ENCODE results near the gene FHOD3. TPM values are rescaled to one million over a fixed set of nuclear protein-coding genes. Genes with fewer than 3 reads are reported as not detected.

Gene FHOD3
- total and polyA plus RNA-seq, 2 donors, result 0.90 to 4.1 TPM

- Histone ChIP-seq H3K4me1 (ENCODE audit: control insufficient read depth in 2 of 2, insufficient read depth in 2 of 2, low read length in 2 of 2) (no peaks in the 10 kb centered on the region), H3K27ac (ENCODE audit: low read depth in 1 of 2, low read length in 1 of 2) (no peak overlapping the region), H3K9me3 (ENCODE audit: control insufficient read depth in 2 of 2, insufficient read depth in 1 of 2, low read length in 1 of 2) (no peaks in the 10 kb centered on the region), H3K36me3 (ENCODE audit: control insufficient read depth in 2 of 2, insufficient read depth in 2 of 2, low read length in 1 of 2) (no peaks in the 10 kb centered on the region), H3K27me3 (ENCODE audit: control insufficient read depth in 2 of 2, insufficient read depth in 1 of 2, low read length in 1 of 2) (no peaks in the 10 kb centered on the region), H3K4me3 (ENCODE audit: low read length in 2 of 2) (no peak overlapping the region)
- DNase-seq (ENCODE audit: low read depth in 6 of 9, low spot score in 9 of 9), result no peak
- 89% methylated on average over 2 of the region's 2 CpGs for WGBS
Observed at GRCh38 chr18:36427831-36428230, 130.3 kb downstream of the FHOD3 start.

GRCh38 chr18:36428431-36429029, 131.0 kb downstream of the FHOD3 start:
- H3K27ac ChIP-seq (ENCODE audit: low read depth in 1 of 2, low read length in 1 of 2), result no peak overlapping the region
- WGBS, result 87% methylated on average over 8 of the region's 8 CpGs

DNA sequence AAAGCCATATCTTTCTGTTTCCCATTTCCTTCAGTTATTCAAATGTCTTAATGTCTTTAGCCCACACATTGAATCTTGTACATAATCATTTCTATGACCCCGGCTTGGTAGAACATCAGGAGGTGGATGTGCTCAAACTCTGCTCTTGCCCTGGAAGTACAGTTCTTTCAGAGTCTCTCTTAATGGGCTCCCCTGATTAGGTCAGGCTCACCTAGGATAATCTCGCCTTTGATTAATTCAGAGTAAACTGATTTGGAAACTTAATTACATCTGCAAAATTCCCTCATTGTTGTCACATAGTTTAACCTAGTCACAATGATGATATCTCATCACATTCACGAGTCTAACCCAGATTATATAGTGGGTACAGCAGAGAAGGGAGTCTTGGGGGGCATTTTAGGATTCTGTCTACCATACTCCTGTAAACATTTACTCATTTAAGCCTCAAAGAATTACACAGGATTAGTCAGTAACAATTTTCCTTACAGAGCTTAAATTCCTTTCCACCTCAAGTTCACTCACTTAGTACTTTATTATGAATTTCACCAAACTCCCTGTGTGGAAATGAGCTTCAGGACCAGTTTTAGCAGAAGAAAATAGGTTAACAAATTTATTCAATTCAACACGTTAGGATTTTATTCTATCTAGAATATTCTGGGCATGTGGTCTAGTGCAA, 135.5 kb downstream of the FHOD3 start:
- Histone ChIP-seq H3K9me3 (ENCODE audit: control insufficient read depth in 2 of 2, insufficient read depth in 1 of 2, low read length in 1 of 2) (no peaks in the 10 kb centered on the region), H3K4me3 (ENCODE audit: low read length in 2 of 2) (no peak overlapping the region), H3K27me3 (ENCODE audit: control insufficient read depth in 2 of 2, insufficient read depth in 1 of 2, low read length in 1 of 2) (no peaks in the 10 kb centered on the region), H3K27ac (ENCODE audit: low read depth in 1 of 2, low read length in 1 of 2) (no peak overlapping the region), H3K4me1 (ENCODE audit: control insufficient read depth in 2 of 2, insufficient read depth in 2 of 2, low read length in 2 of 2) (no peaks in the 10 kb centered on the region), H3K36me3 (ENCODE audit: control insufficient read depth in 2 of 2, insufficient read depth in 2 of 2, low read length in 1 of 2) (no peaks in the 10 kb centered on the region)
- WGBS, result 93% methylated on average over 4 of the region's 4 CpGs
- no peak for DNase-seq (ENCODE audit: low read depth in 6 of 9, low spot score in 9 of 9)

More at GRCh38 chr18:36428431-36429029, 131.0 kb downstream of the FHOD3 start:
- no peak overlapping the region for H3K4me3 ChIP-seq (ENCODE audit: low read length in 2 of 2)
- no peak for DNase-seq (ENCODE audit: low read depth in 6 of 9, low spot score in 9 of 9)
- H3K27me3 ChIP-seq (ENCODE audit: control insufficient read depth in 2 of 2, insufficient read depth in 1 of 2, low read length in 1 of 2), result no peaks in the 10 kb centered on the region
- no peaks in the 10 kb centered on the region for H3K9me3 ChIP-seq (ENCODE audit: control insufficient read depth in 2 of 2, insufficient read depth in 1 of 2, low read length in 1 of 2)
- H3K4me1 ChIP-seq (ENCODE audit: control insufficient read depth in 2 of 2, insufficient read depth in 2 of 2, low read length in 2 of 2), result no peaks in the 10 kb centered on the region
- H3K36me3 ChIP-seq (ENCODE audit: control insufficient read depth in 2 of 2, insufficient read depth in 2 of 2, low read length in 1 of 2), result no peaks in the 10 kb centered on the region

GRCh38 chr18:36436387-36436786, 138.9 kb downstream of the FHOD3 start:
- H3K36me3 ChIP-seq (ENCODE audit: control insufficient read depth in 2 of 2, insufficient read depth in 2 of 2, low read length in 1 of 2), result no peaks in the 10 kb centered on the region
- peaks cover 0 to 2% of the 10 kb centered on the region in 2 donors for H3K27me3 ChIP-seq (ENCODE audit: control insufficient read depth in 2 of 2, insufficient read depth in 1 of 2, low read length in 1 of 2)
- 97% methylated on average over 5 of the region's 5 CpGs for WGBS

DNA sequence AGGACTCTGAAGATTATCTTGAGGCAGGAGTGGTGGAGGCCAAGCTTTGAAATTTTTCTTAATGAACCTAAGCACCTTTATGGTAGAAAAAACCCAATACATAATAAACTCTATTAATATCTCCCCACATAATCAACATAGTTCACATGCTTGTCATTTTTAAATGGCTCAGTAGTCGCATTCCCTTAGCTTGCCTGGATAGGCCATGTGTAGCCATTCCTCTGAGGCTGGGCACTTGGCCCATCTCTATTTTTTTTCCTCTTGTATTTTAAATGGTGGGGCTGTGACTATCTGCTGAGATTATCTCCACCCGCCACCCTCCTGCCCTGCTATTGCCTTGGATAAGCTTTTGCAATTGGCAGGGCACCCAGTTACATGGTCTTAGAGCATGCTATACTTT, 143.1 kb downstream of the FHOD3 start:
- no peak overlapping the region for H3K4me3 ChIP-seq (ENCODE audit: low read length in 2 of 2)
- H3K4me1 ChIP-seq (ENCODE audit: control insufficient read depth in 2 of 2, insufficient read depth in 2 of 2, low read length in 2 of 2), result no peaks in the 10 kb centered on the region
- H3K27me3 ChIP-seq (ENCODE audit: control insufficient read depth in 2 of 2, insufficient read depth in 1 of 2, low read length in 1 of 2), result peaks cover 0 to 2% of the 10 kb centered on the region in 2 donors
- WGBS, result 97% methylated on average over 2 of the region's 2 CpGs
- no peaks in the 10 kb centered on the region for H3K9me3 ChIP-seq (ENCODE audit: control insufficient read depth in 2 of 2, insufficient read depth in 1 of 2, low read length in 1 of 2)
- H3K27ac ChIP-seq (ENCODE audit: low read depth in 1 of 2, low read length in 1 of 2), result no peak overlapping the region
- H3K36me3 ChIP-seq (ENCODE audit: control insufficient read depth in 2 of 2, insufficient read depth in 2 of 2, low read length in 1 of 2), result no peaks in the 10 kb centered on the region
- DNase-seq (ENCODE audit: low read depth in 6 of 9, low spot score in 9 of 9), result no peak

More at GRCh38 chr18:36436387-36436786, 138.9 kb downstream of the FHOD3 start:
- H3K4me3 ChIP-seq (ENCODE audit: low read length in 2 of 2), result no peak overlapping the region
- DNase-seq (ENCODE audit: low read depth in 6 of 9, low spot score in 9 of 9), result no peak
- no peaks in the 10 kb centered on the region for H3K9me3 ChIP-seq (ENCODE audit: control insufficient read depth in 2 of 2, insufficient read depth in 1 of 2, low read length in 1 of 2)
- no peaks in the 10 kb centered on the region for H3K4me1 ChIP-seq (ENCODE audit: control insufficient read depth in 2 of 2, insufficient read depth in 2 of 2, low read length in 2 of 2)
- no peak overlapping the region for H3K27ac ChIP-seq (ENCODE audit: low read depth in 1 of 2, low read length in 1 of 2)

DNA sequence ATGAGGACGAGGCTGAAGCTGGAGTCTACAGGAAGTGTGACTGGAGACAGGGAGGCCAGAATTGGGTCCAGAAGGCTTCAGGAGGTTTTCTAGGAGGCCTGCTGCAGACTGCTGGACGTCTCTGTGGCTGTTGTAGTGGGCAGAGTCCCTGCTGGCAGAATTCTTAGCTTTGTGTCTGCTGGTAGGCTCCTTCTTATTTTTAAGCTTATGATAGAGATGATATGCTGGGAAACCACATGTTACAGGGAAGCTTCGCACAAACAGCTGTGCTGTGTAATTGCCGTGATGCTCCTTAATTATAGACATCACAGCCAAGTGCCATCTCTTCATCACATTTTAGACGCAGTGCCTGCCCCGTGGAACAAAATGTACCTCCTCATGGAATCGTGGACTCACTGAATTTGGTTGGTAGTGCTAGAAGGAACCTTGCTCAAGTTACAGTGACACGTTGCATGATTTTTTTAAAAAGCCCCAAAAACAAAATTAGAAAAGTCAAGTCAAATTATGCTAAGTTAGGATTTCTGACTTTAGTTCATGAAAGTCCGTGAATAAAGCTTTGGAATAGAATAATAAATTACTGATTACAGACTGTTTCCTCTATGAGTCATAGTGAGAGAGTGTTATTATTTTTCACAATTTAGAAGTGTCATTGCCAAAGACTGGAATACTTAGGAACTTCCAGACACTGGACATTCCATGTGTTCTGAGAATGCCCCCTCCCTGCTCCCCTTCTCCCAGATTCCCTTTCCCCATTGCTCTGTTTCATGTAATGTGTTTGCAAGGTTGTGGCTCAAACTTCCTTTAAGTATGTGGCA, 144.1 kb downstream of the FHOD3 start:
- Histone ChIP-seq H3K4me3 (ENCODE audit: low read length in 2 of 2) (no peak overlapping the region), H3K36me3 (ENCODE audit: control insufficient read depth in 2 of 2, insufficient read depth in 2 of 2, low read length in 1 of 2) (no peaks in the 10 kb centered on the region), H3K27ac (ENCODE audit: low read depth in 1 of 2, low read length in 1 of 2) (no peak overlapping the region), H3K4me1 (ENCODE audit: control insufficient read depth in 2 of 2, insufficient read depth in 2 of 2, low read length in 2 of 2) (no peaks in the 10 kb centered on the region), H3K9me3 (ENCODE audit: control insufficient read depth in 2 of 2, insufficient read depth in 1 of 2, low read length in 1 of 2) (no peaks in the 10 kb centered on the region), H3K27me3 (ENCODE audit: control insufficient read depth in 2 of 2, insufficient read depth in 1 of 2, low read length in 1 of 2) (peaks cover 0 to 2% of the 10 kb centered on the region in 2 donors)
- 77% methylated on average over 9 of the region's 9 CpGs for WGBS
- no peak for DNase-seq (ENCODE audit: low read depth in 6 of 9, low spot score in 9 of 9)

DNA sequence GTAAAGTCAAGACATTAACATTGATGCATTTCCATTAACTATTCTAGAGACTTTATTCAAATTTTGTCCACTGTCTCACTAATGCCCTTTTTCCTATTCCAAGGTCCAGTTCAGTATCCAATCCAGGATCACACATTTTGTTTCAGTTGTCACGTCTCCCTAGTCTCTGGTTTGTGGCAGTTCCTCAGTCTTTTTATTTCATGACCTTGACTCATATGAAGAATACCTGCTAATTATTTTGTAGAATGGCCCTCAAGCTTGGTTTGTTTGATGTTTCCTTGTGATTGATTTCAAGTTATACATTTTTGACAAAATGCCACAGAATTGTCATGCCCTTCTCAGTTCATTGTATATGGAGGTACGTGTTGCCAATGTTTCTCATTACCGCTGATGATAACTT, 145.2 kb downstream of the FHOD3 start:
- no peak for DNase-seq (ENCODE audit: low read depth in 6 of 9, low spot score in 9 of 9)
- Histone ChIP-seq H3K4me3 (ENCODE audit: low read length in 2 of 2) (no peak overlapping the region), H3K27ac (ENCODE audit: low read depth in 1 of 2, low read length in 1 of 2) (no peak overlapping the region), H3K9me3 (ENCODE audit: control insufficient read depth in 2 of 2, insufficient read depth in 1 of 2, low read length in 1 of 2) (no peaks in the 10 kb centered on the region), H3K4me1 (ENCODE audit: control insufficient read depth in 2 of 2, insufficient read depth in 2 of 2, low read length in 2 of 2) (no peaks in the 10 kb centered on the region), H3K36me3 (ENCODE audit: control insufficient read depth in 2 of 2, insufficient read depth in 2 of 2, low read length in 1 of 2) (no peaks in the 10 kb centered on the region), H3K27me3 (ENCODE audit: control insufficient read depth in 2 of 2, insufficient read depth in 1 of 2, low read length in 1 of 2) (peaks cover 0 to 2% of the 10 kb centered on the region in 2 donors)
- WGBS, result 97% methylated on average over 3 of the region's 3 CpGs

DNA sequence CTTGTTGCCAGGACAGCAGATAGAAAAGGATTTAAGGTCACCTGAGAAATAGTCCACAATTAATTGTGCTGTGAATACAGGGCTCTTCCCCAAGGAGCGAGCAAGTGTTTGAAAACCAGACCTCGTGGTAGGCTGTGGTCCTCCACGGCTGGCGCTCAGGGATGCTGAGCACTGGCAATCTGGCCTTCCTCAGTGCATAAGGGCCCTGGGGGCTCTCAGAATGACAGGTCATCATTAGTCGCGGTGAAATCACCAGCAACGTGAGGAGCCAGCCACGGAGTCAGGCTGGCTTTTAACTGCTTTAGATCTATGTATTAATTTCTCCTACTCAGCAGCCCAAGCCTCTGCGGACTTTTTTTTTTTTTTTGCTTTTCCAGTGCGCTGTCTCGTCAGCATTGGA, 148.5 kb downstream of the FHOD3 start:
- 88% methylated on average over 11 of the region's 11 CpGs for WGBS

More for the DNA sequence above, 148.5 kb downstream of the FHOD3 start:
- H3K9me3 ChIP-seq (ENCODE audit: control insufficient read depth in 2 of 2, insufficient read depth in 1 of 2, low read length in 1 of 2), result no peaks in the 10 kb centered on the region
- H3K4me1 ChIP-seq (ENCODE audit: control insufficient read depth in 2 of 2, insufficient read depth in 2 of 2, low read length in 2 of 2), result no peaks in the 10 kb centered on the region
- H3K36me3 ChIP-seq (ENCODE audit: control insufficient read depth in 2 of 2, insufficient read depth in 2 of 2, low read length in 1 of 2), result no peaks in the 10 kb centered on the region
- H3K4me3 ChIP-seq (ENCODE audit: low read length in 2 of 2), result no peak overlapping the region
- no peak overlapping the region for H3K27ac ChIP-seq (ENCODE audit: low read depth in 1 of 2, low read length in 1 of 2)
- no peak for DNase-seq (ENCODE audit: low read depth in 6 of 9, low spot score in 9 of 9)
- H3K27me3 ChIP-seq (ENCODE audit: control insufficient read depth in 2 of 2, insufficient read depth in 1 of 2, low read length in 1 of 2), result no peaks in the 10 kb centered on the region

All from thymus (tissue), 11 donors.